Measurements from ENCODE around the gene ENTPD8.

GRCh38 chr9:137421838-137422603 lies 19.1 kb downstream of the ENTPD8 start:
- TF ChIP-seq EZH2phosphoT487 (IDR thresholded peaks at IDR 0.05; ENCODE audit: borderline replicate concordance, low read length) (no peak), EZH2 (IDR thresholded peaks at IDR 0.05; ENCODE audit: low read length, unreplicated experiment) (no peak), CTCF (conservative IDR thresholded peaks at IDR 0.05; ENCODE audit: low read depth, low read length) (no peak)
